Measurements from ENCODE around the gene ABHD2. TPM values are rescaled to one million over a fixed set of nuclear protein-coding genes. Genes with fewer than 3 reads are reported as not detected.
A peak's percentile ranks its signal among the peaks of the same experiment; 100 is the strongest.

ABHD2 gene
- total RNA-seq, 1 experiment from 2014 or later = 52.4 TPM

- ChIA-PET CTCF (interaction anchor here (0.6 to 1.7 kb wide), 5 partner anchors 9 to 118 kb away, joined by 3 to 10 read pairs (median 4); no protein-coding TSS in a partner anchor), POLR2A (ENCODE audit: low non-redundant PET) (interaction anchor here (0.5 to 1.0 kb wide), 3 partner anchors 9 to 75 kb away, joined by 3 to 6 read pairs (median 4); no protein-coding TSS in a partner anchor)
- DNase-seq (ENCODE audit: low spot score) = no peak
- Histone ChIP-seq H3K4me1 (ENCODE audit: insufficient read depth, low read length, poor library complexity, severe bottlenecking) (peaks cover 32% of the 10 kb centered on the region), H3K36me3 (ENCODE audit: insufficient read depth, low read length, poor library complexity, severe bottlenecking) (no peaks in the 10 kb centered on the region), H3K27me3 (replicated peaks; ENCODE audit: insufficient read depth, low read depth, low read length, poor library complexity) (no peaks in the 10 kb centered on the region), H3K4me3 (ENCODE audit: low read depth, low read length, poor library complexity, severe bottlenecking) (peak overlapping the region; percentile 94), H3K27ac (ENCODE audit: low read depth, low read length, poor library complexity, severe bottlenecking) (peak overlapping the region; percentile 68), H3K9me3 (ENCODE audit: low read depth, low read length, poor library complexity, severe bottlenecking) (no peaks in the 10 kb centered on the region)
- intact Hi-C loops (cut with micrococcal nuclease; ENCODE audit: unreplicated experiment) = loop anchor here (5.0 kb wide), 1 partner anchor 54 kb away; no protein-coding TSS in a partner anchor
- BruUV-seq (replicated peaks) = no TSS peak
- no peak for TF ChIP-seq CTCF (conservative IDR thresholded peaks at IDR 0.05; ENCODE audit: low read depth, low read length)
- TF ChIP-seq EZH2 (IDR thresholded peaks at IDR 0.05; ENCODE audit: borderline replicate concordance, low read depth, low read length, poor library complexity, severe bottlenecking) = no peak
Measured at GRCh38 chr15:89088605-89089315, 504 bp downstream of the ABHD2 start.

- ChIA-PET POLR2A (ENCODE audit: low non-redundant PET) (interaction anchor here (0.6 kb wide), 1 partner anchor 75 kb away, joined by 6 read pairs; no protein-coding TSS in a partner anchor), CTCF (interaction anchor here (1.7 kb wide), 1 partner anchor 82 kb away, joined by 6 read pairs; no protein-coding TSS in a partner anchor)
- Histone ChIP-seq H3K4me3 (ENCODE audit: low read depth, low read length, poor library complexity, severe bottlenecking) (peak overlapping the region; percentile 94), H3K27me3 (replicated peaks; ENCODE audit: insufficient read depth, low read depth, low read length, poor library complexity) (no peaks in the 10 kb centered on the region), H3K27ac (ENCODE audit: low read depth, low read length, poor library complexity, severe bottlenecking) (no peak overlapping the region), H3K4me1 (ENCODE audit: insufficient read depth, low read length, poor library complexity, severe bottlenecking) (peaks cover 32% of the 10 kb centered on the region), H3K9me3 (ENCODE audit: low read depth, low read length, poor library complexity, severe bottlenecking) (no peaks in the 10 kb centered on the region), H3K36me3 (ENCODE audit: insufficient read depth, low read length, poor library complexity, severe bottlenecking) (no peaks in the 10 kb centered on the region)
- TF ChIP-seq EZH2 (IDR thresholded peaks at IDR 0.05; ENCODE audit: borderline replicate concordance, low read depth, low read length, poor library complexity, severe bottlenecking) = no peak
- TF ChIP-seq CTCF (conservative IDR thresholded peaks at IDR 0.05; ENCODE audit: low read depth, low read length) = no peak
- TSS peak; percentile 20 for BruUV-seq (replicated peaks)
- no peak for DNase-seq (ENCODE audit: low spot score)
- intact Hi-C loops (cut with micrococcal nuclease; ENCODE audit: unreplicated experiment) = loop anchor here (5.0 kb wide), 1 partner anchor 53 kb away; no protein-coding TSS in a partner anchor
Measured at GRCh38 chr15:89089316-89090230, 1.3 kb downstream of the ABHD2 start.
